IMR-90 (cell line): ENCODE measurements around the gene PRODH2.

Experiments
- BHLHE40 ChIP-seq: fragments of 150-350 bp; IDR thresholded peaks from 2 replicates; pipeline ENCODE4 v1.6.1; 2016; ENCODE audit warnings: mild to moderate bottlenecking, low read depth, low read length
- CHD1 ChIP-seq: IDR thresholded peaks from 2 replicates; pipeline ENCODE4 v1.6.1; 2012; ENCODE audit warnings: low read depth, low read length, improper control_type of control experiment
- CTCF ChIP-seq: conservative IDR thresholded peaks from 2 replicates; pipeline ENCODE4 v1.5.1; 2012; ENCODE audit warnings: mild to moderate bottlenecking, low read depth, low read length, improper control_type of control experiment
- FOS ChIP-seq: fragments of 150-350 bp; IDR thresholded peaks from 2 replicates; pipeline ENCODE4 v1.6.1; 2016; ENCODE audit warnings: low read depth, low read length
- MAFK ChIP-seq: IDR thresholded peaks from 2 replicates; pipeline ENCODE4 v1.6.1; 2012; ENCODE audit warnings: low read depth, low read length, improper control_type of control experiment
- MAZ ChIP-seq: IDR thresholded peaks from 2 replicates; pipeline ENCODE4 v1.6.1; 2012; ENCODE audit warnings: low read depth, mild to moderate bottlenecking, low read length, improper control_type of control experiment, moderate library complexity, borderline replicate concordance
- MXI1 ChIP-seq: IDR thresholded peaks from 2 replicates; pipeline ENCODE4 v1.6.1; 2012; ENCODE audit warnings: low read depth, mild to moderate bottlenecking, low read length, moderate library complexity, borderline replicate concordance
- POLR2A ChIP-seq: IDR thresholded peaks from 2 replicates; pipeline ENCODE4 v1.6.1; 2012; ENCODE audit warnings: mild to moderate bottlenecking, low read depth, low read length
- RAD21 ChIP-seq: IDR thresholded peaks from 2 replicates; pipeline ENCODE4 v1.6.1; 2012; ENCODE audit warnings: low read length, improper control_type of control experiment
- RCOR1 ChIP-seq: IDR thresholded peaks from 2 replicates; pipeline ENCODE4 v1.6.1; 2012; ENCODE audit warnings: mild to moderate bottlenecking, low read length, improper control_type of control experiment; ENCODE audit not compliant: insufficient replicate concordance
- RFX5 ChIP-seq: IDR thresholded peaks from 2 replicates; pipeline ENCODE4 v1.8.0; 2012; ENCODE audit warnings: low read depth, mild to moderate bottlenecking, low read length, moderate library complexity
- SMC3 ChIP-seq: fragments of 150-350 bp; IDR thresholded peaks from 2 replicates; pipeline ENCODE4 v1.6.1; 2016; ENCODE audit warnings: low read depth, mild to moderate bottlenecking, antibody characterized with exemption, low read length, moderate library complexity

DNA sequence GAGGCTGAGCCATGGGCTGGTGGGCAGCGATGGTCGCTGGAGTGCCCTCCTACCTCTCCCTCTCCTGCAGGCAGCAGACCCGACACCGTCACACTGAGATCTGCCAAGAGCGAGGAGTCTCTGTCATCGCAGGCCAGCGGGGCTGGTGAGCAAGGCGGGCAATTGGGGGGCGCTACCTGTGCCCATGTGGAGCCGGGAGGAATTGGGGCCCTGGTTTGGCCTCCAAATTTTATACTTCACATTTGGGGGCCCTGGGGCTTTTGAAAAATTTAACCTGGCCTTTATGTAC, 27.4 kb downstream of the PRODH2 start:
- no peak for TF ChIP-seq CTCF
- no peak for TF ChIP-seq MAFK
- TF ChIP-seq SMC3 = no peak
- TF ChIP-seq POLR2A = no peak
- TF ChIP-seq MXI1 = no peak
- TF ChIP-seq RAD21 = no peak
- TF ChIP-seq CHD1 = no peak
- TF ChIP-seq BHLHE40 = no peak
- TF ChIP-seq MAZ = no peak
- no peak for TF ChIP-seq FOS
- TF ChIP-seq RFX5 = no peak
- TF ChIP-seq RCOR1 = no peak
